ENCODE data around the gene PCDH1.

DNA sequence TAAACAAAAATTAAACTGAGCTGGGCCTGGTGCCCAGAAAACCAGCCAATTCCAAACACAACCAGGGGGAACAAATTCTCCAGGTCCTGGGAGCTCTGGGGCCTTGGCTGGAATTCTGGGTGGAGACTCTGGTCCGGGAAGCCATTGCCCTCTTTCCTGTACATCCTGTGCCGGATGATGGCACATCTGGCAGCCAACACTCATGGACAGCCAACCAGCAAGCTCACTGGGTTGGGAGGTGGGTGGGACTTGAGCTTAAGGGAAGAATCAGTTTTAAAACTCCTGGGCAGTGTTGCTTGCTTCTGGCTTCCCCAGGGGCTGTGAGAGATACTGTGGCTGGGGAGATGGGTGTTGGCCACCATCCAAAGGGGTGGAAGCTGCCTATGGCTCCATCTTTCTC lies 56.1 kb downstream of the PCDH1 start:
- TF ChIP-seq, protein P1, sequence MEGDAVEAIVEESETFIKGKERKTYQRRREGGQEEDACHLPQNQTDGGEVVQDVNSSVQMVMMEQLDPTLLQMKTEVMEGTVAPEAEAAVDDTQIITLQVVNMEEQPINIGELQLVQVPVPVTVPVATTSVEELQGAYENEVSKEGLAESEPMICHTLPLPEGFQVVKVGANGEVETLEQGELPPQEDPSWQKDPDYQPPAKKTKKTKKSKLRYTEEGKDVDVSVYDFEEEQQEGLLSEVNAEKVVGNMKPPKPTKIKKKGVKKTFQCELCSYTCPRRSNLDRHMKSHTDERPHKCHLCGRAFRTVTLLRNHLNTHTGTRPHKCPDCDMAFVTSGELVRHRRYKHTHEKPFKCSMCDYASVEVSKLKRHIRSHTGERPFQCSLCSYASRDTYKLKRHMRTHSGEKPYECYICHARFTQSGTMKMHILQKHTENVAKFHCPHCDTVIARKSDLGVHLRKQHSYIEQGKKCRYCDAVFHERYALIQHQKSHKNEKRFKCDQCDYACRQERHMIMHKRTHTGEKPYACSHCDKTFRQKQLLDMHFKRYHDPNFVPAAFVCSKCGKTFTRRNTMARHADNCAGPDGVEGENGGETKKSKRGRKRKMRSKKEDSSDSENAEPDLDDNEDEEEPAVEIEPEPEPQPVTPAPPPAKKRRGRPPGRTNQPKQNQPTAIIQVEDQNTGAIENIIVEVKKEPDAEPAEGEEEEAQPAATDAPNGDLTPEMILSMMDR (conservative IDR thresholded peaks at IDR 0.05; ENCODE audit: low read length): no peak
- TF ChIP-seq EZH2phosphoT487 (IDR thresholded peaks at IDR 0.05; ENCODE audit: borderline replicate concordance): no peak
